ENCODE measurements around the gene GIGYF1.
A peak's percentile ranks its signal among the peaks of the same experiment; 100 is the strongest.
"Not testable (repeated sequence)": the region's sequence is repeated elsewhere in the genome, so short reads cannot be mapped to it uniquely, and the experiment has no call there.

GIGYF1 gene, protein sequence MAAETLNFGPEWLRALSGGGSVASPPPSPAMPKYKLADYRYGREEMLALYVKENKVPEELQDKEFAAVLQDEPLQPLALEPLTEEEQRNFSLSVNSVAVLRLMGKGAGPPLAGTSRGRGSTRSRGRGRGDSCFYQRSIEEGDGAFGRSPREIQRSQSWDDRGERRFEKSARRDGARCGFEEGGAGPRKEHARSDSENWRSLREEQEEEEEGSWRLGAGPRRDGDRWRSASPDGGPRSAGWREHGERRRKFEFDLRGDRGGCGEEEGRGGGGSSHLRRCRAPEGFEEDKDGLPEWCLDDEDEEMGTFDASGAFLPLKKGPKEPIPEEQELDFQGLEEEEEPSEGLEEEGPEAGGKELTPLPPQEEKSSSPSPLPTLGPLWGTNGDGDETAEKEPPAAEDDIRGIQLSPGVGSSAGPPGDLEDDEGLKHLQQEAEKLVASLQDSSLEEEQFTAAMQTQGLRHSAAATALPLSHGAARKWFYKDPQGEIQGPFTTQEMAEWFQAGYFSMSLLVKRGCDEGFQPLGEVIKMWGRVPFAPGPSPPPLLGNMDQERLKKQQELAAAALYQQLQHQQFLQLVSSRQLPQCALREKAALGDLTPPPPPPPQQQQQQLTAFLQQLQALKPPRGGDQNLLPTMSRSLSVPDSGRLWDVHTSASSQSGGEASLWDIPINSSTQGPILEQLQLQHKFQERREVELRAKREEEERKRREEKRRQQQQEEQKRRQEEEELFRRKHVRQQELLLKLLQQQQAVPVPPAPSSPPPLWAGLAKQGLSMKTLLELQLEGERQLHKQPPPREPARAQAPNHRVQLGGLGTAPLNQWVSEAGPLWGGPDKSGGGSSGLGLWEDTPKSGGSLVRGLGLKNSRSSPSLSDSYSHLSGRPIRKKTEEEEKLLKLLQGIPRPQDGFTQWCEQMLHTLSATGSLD (N-terminal part only)

DNA sequence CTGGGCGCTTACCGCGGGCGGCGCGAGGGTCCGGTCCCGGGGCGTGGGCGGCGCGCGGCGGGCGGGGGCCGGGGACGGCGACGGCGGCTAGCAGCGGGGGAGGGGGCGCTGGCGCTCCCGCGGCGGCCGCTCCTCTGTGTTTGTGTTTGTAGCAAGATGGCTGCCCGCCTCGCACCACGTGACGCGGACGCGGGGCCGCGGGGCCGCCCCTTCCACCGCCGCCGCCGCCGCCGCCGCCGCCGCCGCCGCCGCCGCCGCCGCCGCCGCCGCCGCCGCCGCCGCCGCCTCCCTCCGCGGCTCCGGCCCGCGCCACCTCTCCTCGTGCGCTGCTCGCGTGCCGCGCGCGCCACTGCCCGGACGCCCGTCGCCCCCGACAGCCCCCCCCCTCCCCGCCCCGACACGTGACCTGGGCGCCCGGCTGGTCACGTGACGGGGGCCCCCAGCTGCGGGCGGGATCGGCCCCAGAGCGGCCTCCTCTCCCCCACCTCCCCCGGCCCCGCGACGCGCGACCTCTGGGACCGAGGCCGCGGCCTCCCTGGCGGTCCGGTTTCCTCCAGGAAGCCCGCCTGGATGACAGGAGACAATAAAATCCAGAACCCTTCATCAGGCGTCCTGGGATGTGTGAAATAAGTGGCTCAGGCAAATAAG lies at the start of gene GIGYF1:
GIGYF1 (minus strand) TSS at position 153 of the 648 bp plus-strand sequence. CDS start 6,012 bp downstream, outside the sequence.
- DNase-seq = peak; percentile 81 to 86 (median 83)

DNA sequence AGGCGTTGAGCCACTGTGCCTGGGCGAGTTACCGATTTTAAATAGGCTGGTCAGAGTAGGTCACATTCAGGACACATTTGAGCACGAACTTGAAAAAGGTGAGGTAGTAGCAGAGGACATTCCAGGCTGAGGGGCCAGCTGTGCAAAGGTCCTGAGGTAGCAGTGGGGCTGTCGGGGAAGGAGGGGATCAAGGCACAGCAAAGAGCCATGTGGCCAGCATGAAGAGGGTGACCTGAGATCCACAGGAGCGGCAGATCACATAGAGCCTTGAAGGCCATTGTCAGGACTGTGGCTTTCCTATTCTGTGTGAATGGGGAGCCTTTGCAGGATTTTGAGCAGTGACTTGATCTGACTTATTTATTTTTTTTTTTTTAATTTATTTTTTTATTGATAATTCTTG lies 45.9 kb upstream of the GIGYF1 start:
- no peak for DNase-seq

DNA sequence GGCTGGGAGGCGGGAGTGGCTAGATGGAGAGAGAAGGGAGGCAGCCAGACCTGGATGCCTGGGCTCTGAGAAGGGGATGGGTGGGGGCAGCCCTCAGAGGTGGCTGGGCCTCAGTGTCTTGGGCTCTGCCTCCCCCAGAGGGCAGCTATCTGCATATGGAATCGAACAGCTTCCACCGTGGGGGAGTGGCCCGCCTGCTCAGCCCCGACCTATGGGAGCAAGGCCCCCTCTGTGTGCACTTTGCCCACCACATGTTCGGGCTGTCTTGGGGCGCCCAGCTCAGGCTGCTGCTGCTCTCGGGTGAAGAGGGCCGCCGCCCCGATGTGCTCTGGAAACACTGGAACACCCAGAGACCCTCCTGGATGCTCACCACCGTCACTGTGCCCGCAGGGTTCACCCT lies 42.6 kb upstream of the GIGYF1 start:
- DNase-seq = no peak

DNA sequence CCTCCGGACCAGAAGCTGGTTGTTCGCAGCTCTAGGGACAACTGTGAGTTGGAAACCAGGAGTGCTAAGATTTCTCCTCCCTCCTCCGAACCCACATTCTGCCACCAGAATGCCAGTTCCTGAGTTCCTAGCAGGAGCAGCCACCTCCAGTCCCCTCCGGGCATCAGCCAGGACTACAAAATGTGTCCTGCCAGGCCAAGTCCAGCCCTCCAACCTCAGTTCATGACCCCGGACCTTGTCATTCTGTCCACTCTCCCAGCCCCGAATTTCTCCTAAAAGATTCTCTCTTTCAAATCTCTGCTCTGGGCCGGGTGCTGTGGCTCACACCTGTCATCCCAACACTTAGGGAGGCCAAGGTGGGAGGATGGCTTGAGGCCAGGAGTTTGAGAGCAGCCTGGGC lies 41.7 kb upstream of the GIGYF1 start:
- no peak for DNase-seq

DNA sequence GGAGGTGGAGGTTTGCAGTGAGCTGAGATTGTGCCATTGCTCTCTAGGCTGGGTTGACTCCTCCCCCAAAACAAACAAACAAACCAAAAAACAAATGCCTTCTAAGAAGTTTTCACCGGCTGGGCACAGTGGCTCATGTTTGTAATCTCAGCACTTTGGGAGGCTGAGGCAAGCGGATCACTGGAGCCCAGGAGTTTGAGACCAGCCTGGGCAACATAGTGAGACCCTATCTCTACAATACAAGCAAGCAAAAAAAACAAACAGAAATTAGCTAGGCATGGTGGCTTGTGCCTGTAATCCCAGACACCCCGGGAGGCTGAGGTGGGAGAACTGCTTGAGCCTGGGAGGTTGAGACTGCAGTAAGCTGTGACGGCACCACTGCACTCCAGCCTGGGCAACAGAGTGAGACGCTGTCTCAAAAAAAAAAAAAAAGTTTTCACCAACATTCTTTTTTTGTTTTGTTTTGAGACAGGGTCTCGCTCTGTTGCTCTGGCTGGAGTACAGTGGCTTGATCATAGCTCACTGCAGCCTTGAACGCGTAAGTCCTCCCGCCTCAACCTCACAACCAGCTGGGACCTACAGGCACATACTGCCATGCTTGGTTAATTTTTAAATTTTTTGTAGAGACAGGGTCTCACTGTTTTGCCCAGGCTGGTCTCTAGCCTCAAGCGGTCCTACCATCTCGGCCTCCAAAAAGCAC lies 38.0 kb upstream of the GIGYF1 start:
- no peak for DNase-seq

DNA sequence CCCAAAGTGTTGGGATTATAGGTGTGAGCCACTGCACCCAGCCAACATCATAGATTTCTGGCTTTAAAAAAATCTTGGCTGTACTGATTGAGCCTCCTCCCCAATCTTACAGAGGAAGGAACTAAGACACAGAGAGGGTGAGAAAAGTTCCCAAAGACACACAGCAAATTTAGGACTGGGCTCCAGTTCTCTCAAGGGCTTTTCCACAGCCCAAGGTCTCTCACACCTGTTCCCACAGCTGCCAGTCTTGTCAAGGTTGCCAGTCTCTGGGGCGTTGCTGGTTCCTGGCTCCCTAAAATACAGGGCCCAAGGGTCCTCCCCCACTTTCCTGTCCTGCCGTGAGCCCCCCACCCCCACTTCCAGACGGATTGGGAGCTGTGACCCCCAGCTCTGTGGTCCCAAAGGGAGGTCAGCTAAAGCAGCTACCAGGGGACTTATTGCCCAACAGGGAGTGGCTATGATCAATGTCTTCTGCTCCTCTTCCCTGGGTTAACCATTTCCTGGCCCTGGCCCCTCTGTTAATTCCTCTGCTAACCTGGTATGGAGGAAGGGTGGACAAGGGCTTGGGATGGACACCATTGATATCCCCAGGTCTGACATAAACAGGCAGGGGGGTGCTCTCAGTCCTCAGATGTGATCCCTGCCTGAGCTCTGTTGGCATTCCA lies 36.2 kb upstream of the GIGYF1 start:
- DNase-seq = no peak

DNA sequence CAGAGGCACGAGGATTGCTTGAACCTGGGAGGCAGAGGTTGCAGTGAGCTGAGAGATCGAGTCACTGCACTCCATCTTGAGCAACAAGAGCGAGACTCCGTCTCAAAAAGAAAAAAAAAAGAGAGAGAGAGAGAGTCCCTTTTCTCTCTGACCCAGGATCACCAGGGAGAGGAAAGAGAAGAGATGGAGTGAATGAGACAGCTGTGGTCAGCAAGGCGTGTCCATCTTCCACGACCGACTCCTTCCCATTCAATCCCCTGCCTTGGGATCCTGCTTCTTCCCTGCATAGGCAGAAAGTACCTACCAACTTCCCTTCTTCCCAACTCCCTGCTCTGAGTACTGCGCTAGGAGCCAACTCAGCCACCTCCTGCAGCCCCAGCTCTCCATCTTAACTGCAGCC lies 34.1 kb upstream of the GIGYF1 start:
- DNase-seq = no peak

DNA sequence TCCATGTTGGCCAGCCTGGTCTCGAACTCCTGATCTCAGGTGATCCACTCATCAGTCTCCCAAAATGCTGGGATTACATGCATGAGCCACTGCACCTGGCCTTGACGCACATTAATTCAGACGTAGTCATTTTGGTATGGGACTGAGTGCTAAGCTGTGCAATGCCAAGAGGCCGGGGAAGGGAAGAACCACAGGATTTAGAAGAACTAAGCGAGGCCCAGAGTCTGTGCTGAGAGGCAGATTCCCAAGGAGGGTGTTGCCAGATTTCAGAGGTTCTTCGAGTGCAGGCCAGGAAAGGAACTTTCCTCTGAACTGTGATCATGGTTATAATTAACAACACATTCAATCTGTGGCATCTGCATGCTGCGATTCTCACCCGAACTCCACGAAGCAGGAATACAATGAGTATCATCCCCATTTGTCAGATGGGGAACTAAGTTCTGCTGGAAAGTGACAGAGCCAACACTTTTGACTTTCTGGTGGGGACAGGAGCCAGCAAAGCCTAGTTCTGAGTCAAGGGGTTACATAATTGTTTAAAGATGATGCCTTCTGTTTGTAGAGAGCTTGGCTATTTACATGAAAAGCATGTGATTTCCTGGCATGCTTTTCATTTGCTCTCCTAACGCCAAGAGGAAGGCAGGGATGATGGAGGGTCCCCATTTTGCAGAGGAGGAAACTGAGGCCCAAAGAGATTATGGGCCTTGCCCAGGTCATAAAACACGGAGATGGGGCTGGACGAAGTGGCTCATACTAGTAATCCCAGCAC lies 33.1 kb upstream of the GIGYF1 start:
- no peak for DNase-seq

DNA sequence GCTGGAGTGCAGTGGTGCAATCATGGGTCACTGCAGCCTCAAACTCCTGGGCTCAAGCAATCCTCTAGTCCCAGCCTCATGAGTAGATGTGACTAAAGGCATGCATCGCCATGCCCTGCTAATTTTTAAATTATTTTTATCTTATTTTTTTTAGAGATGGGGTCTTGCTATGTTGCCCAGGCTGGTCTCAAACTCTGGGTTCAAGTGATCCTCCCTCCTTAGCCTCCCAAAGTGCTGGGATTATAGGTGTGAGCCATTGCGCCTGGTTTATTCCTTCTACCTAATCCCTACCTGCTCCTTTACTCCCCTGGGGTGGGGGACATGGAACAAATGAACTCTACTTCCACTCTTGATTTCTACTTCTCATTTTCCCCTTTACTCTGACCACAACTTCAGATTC lies 30.3 kb upstream of the GIGYF1 start:
- DNase-seq = not testable (repeated sequence)

DNA sequence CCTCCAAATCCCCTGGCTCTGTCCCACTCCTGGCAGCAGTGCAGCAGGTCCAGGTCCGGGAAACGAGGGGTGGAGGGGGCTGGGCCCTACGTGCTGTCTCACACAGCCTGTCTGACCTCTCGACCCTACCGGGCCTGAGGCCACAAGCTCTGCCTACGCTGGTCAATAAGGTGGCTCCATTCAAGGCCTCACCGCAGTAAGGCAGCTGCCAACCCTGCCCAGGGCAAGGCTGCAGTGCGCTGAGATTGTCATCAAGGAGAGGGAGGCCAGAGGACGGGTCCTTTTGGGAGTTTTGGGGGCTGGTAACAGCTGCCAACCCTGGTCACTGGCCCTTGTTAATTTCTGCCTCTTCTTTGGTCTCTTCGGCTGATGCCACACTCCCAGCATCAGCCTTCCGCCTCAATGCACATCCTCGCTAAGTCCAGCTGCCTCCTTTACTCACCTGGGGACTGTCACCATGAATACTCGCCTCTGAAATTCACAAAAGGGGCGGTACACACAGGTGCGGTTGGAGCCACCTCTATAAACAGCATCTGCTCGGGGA lies 29.8 kb upstream of the GIGYF1 start:
- peak in 1 of 3 experiments; percentile 33 for DNase-seq

DNA sequence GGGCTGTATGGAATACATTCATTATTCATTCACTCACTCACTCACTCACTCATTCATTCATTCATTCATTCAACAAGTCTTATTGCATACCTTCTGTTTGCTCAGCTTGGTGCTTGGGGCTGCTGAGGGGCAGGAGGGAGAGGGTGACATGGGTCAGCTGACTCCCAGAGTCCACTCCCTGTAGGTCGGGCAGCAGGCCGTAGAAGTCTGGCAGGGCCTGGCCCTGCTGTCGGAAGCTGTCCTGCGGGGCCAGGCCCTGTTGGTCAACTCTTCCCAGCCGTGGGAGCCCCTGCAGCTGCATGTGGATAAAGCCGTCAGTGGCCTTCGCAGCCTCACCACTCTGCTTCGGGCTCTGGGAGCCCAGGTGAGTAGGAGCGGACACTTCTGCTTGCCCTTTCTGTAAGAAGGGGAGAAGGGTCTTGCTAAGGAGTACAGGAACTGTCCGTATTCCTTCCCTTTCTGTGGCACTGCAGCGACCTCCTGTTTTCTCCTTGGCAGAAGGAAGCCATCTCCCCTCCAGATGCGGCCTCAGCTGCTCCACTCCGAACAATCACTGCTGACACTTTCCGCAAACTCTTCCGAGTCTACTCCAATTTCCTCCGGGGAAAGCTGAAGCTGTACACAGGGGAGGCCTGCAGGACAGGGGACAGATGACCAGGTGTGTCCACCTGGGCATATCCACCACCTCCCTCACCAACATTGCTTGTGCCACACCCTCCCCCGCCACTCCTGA lies 28.6 kb upstream of the GIGYF1 start:
- DNase-seq = no peak

DNA sequence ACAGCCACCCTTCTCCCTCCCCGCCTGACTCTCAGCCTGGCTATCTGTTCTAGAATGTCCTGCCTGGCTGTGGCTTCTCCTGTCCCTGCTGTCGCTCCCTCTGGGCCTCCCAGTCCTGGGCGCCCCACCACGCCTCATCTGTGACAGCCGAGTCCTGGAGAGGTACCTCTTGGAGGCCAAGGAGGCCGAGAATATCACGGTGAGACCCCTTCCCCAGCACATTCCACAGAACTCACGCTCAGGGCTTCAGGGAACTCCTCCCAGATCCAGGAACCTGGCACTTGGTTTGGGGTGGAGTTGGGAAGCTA lies 27.4 kb upstream of the GIGYF1 start:
- no peak for DNase-seq

DNA sequence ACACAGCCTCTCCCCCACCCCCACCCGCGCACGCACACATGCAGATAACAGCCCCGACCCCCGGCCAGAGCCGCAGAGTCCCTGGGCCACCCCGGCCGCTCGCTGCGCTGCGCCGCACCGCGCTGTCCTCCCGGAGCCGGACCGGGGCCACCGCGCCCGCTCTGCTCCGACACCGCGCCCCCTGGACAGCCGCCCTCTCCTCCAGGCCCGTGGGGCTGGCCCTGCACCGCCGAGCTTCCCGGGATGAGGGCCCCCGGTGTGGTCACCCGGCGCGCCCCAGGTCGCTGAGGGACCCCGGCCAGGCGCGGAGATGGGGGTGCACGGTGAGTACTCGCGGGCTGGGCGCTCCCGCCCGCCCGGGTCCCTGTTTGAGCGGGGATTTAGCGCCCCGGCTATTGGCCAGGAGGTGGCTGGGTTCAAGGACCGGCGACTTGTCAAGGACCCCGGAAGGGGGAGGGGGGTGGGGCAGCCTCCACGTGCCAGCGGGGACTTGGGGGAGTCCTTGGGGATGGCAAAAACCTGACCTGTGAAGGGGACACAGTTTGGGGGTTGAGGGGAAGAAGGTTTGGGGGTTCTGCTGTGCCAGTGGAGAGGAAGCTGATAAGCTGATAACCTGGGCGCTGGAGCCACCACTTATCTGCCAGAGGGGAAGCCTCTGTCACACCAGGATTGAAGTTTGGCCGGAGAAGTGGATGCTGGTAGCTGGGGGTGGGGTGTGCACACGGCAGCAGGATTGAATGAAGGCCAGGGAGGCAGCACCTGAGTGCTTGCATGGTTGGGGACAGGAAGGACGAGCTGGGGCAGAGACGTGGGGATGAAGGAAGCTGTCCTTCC lies 26.8 kb upstream of the GIGYF1 start:
- DNase-seq = no peak

DNA sequence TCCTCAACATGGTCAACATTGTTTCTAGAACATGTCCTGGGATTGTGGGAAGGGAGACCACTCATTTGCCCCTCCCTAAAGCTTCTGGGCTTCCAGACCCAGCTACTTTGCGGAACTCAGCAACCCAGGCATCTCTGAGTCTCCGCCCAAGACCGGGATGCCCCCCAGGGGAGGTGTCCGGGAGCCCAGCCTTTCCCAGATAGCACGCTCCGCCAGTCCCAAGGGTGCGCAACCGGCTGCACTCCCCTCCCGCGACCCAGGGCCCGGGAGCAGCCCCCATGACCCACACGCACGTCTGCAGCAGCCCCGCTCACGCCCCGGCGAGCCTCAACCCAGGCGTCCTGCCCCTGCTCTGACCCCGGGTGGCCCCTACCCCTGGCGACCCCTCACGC lies 26.2 kb upstream of the GIGYF1 start, which contains the start of gene EPO:
EPO (plus strand) TSS at position 190 of the 392 bp plus-strand sequence. CDS start 513 bp downstream, outside the sequence.
- DNase-seq = no peak

DNA sequence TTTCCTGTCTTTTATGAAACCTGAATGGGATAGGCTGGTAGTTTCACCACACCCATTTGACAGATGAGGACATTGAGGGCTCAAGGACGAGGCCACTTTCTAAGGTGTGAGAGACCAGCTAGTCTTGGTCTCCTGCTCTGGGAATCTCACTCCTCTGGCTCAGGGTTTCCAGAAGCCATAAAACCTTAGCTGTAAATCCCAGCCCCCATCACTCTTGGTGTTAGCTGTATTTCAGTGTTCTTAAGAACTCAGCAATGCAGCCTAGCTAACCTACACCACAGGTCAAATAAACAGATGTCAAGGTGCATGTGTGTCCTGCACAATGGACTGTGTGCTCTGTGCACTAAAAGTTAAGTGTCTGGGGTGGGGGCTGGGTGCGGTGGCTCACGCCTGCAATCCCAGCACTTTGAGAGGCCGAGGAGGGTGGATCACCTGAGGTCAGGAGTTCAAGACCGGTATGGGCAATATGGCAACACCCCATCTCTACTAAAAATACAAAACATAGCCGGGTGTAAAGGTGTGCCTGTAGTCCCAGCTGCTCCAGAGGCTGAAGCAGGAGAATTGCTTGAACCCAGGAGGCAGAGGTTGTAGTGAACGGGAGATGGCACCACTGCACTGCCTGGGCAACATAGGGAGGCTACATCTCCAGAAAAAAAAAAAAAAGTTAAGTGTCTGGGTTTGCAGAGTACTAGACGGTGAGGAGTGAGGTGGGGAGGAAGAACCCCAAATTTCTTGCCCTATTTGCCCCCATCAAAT lies 25.7 kb upstream of the GIGYF1 start:
- peak in 1 of 3 experiments; percentile 15 for DNase-seq

DNA sequence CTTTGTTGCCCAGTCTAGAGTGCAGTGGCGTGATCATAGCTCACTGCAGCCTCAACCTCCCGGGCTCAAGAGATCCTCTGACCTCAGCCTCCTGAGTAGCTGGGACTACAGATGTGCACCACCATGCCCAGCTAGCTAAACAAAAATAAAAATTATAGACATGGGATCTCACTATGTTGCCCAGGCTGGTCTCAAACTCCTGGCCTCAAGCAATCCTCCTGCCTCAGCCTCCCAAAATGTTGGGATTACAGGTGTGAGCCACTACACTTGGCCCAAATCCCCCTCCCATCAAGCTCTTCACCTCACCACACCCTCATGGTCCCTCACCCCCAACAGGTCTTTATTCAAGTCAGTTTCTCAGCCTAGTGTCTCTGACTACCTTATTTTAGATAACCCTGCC lies 23.0 kb upstream of the GIGYF1 start:
- not testable (repeated sequence) for DNase-seq

DNA sequence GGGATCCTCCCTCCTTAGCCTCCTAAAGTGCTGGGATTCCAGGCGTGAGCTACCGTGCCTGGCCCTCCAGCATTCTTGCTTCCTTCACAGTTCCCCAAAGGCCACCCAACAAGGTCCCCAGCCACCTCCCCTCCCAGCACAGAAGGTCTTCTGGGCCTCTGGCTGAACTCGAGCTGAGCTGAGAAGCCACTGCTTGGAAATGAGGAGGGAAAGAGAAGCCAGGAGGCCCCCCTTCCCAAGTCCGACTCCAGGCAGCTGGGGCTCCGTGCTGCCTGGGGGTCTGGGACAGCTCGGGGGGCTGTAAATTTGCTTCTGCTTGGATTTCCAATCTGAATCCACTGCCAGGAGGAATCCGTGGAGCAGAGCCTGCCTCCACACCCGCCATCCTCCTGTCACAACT lies 20.7 kb upstream of the GIGYF1 start:
- DNase-seq = no peak

DNA sequence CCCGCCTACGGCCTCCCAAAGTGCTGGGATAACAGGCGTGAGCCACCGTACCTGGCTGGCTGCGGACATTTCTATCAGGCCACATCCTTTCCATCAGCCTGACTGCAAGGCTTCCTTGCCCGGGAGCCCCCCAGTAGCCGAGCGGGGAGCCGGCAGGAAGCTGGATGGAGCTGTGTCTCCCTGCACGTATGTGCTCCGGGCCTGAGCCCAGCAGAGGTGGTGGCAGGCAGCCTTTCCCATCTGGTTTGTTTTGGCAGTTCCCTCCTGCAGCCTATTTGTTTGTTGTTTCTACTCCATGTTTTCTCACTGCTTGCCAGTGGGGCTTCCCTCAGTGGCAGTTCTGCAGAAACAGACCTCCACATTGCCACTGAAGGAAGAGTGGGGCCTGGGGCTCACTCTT lies 17.3 kb upstream of the GIGYF1 start:
- no peak for DNase-seq

DNA sequence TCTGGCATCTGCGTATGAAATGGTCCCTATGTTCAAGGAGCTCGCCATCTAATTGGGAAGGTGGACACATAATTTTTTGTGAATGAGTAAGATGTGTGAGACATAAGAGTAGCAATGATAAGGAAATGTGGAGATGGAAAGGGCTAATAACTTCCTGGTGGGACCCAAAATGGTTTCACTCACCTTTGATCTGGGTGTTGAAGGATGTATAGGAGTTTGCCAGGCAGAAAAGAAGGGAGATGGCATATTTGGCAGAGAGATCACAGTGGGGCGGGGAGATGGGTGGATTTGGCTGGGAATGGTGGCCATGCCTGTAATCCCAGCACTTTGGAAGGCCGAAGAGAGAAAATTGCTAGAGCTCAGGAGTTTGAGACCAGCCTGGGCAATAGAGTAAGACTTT lies 16.4 kb upstream of the GIGYF1 start:
- DNase-seq = no peak
